Esophagus muscularis mucosa (tissue), 4 donors: ENCODE data around the gene IRF8. TPM values are rescaled to one million over a fixed set of nuclear protein-coding genes. Genes with fewer than 3 reads are reported as not detected.
A peak's percentile ranks its signal among the peaks of the same experiment; 100 is the strongest.

Source experiments
- DNase-seq: peaks from one replicate; pipeline ENCODE4 v3.0.0-alpha.2; 2017; ENCODE audit errors: extremely low spot score
- H3K27ac ChIP-seq, 4 donors: fragments of 200-600 bp; sonication (generic); replicated peaks in 1 of 4; 1 replicate in 3 of 4; 2 replicates in 1 of 4; pipeline ENCODE4 v1.5.1; 2016 to 2019; ENCODE audit warnings: mild to moderate bottlenecking in 1 of 4
- H3K27me3 ChIP-seq, 4 donors: fragments of 200-600 bp; sonication (generic); one replicate each; pipeline versions ENCODE4 v1.5.1 to v1.6.0; 2016 to 2019
- H3K36me3 ChIP-seq, 4 donors: fragments of 200-600 bp; sonication (generic); one replicate each; pipeline ENCODE4 v1.5.1; 2016 to 2019
- H3K4me1 ChIP-seq, 4 donors: fragments of 200-600 bp; sonication (generic); one replicate each; pipeline ENCODE4 v1.5.1; 2016 to 2019
- H3K4me3 ChIP-seq, 4 donors: fragments of 200-600 bp; sonication (generic); 1 replicate in 2 of 4; 2 replicates in 2 of 4; pipeline ENCODE4 v1.5.1; 2016 to 2019; ENCODE audit warnings: mild to moderate bottlenecking in 4 of 4, moderate library complexity in 1 of 4
- H3K9me3 ChIP-seq, 4 donors: fragments of 200-600 bp; sonication (generic); 1 replicate in 3 of 4; 2 replicates in 1 of 4; pipeline ENCODE4 v1.5.1; 2016 to 2019
- EP300 ChIP-seq: sonication (generic); formaldehyde crosslinking; IDR thresholded peaks from one replicate; pipeline ENCODE4 v1.6.1; 2017; ENCODE audit warnings: antibody characterized with exemption
- POLR2A ChIP-seq: fragments of 450-650 bp; IDR thresholded peaks from one replicate; pipeline ENCODE4 v1.6.1; 2017; ENCODE audit warnings: antibody characterized with exemption, moderate library complexity, mild to moderate bottlenecking, low read depth
- POLR2AphosphoS5 ChIP-seq, 2 donors: sonication (generic); formaldehyde crosslinking; IDR thresholded peaks; one replicate each; pipeline ENCODE4 v1.6.1; 2017; ENCODE audit warnings: antibody characterized with exemption in 2 of 2
- WGBS: methylation state at CpG from one replicate; pipeline ENCODE4 v1.1.5; 2018; 5-methylcytosine and 5-hydroxymethylcytosine counted together
- intact Hi-C: fragments of 100-400 bp; cut with DNase I; formaldehyde crosslinking; loops from one replicate; pipeline ENCODE4 v1.15.1; 2023
- total RNA-seq, 4 donors: library from RNA; depleted of rRNA; stranded (reverse); fragments of >200 nt; gene quantifications; one replicate each; pipeline versions ENCODE4 v1.1.0 to v1.2.1, GENCODE V29; 2016
- TF ChIP-seq, protein P1 (sequence below), 3 experiments: fragments of 200-600 bp in 2 of 3; fragments of 450-650 bp in 1 of 3; sonication (generic) in 2 of 3; IDR thresholded peaks; one replicate each; pipeline ENCODE4 v1.5.1; 2017 to 2019; ENCODE audit warnings: antibody characterized with exemption in 3 of 3, mild to moderate bottlenecking in 2 of 3, moderate library complexity in 1 of 3

Gene IRF8
- total RNA-seq, 4 donors from 2014 or later = 5.1 to 12.9 (median 10.4) TPM

DNA sequence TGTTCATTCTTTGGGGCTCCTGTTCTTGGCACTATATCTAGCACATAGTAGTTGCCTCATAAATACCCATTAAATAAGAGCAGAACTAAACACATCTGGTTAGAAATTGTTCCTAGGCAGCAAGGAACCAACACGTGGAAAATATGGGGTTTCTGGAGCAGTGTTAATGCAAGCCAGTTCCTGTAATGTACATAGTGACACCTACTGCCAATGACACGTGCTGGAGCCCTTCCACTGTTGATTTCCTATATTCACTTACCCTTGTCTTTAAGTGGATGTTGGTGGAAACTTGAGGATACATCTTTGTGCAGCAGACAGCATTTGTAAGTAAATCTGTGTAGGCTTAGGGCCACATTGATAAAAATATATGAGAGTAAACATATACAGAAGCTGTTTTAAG, 1.6 kb upstream of the IRF8 start:
- no peaks in the 10 kb centered on the region for H3K9me3 ChIP-seq
- DNase-seq = no peak
- H3K27me3 ChIP-seq = peaks cover 0 to 12% (median 0%) of the 10 kb centered on the region in 4 donors
- intact Hi-C loops = no loop called here
- peaks cover 11 to 25% (median 16%) of the 10 kb centered on the region in 4 donors for H3K4me1 ChIP-seq
- TF ChIP-seq, protein P1, sequence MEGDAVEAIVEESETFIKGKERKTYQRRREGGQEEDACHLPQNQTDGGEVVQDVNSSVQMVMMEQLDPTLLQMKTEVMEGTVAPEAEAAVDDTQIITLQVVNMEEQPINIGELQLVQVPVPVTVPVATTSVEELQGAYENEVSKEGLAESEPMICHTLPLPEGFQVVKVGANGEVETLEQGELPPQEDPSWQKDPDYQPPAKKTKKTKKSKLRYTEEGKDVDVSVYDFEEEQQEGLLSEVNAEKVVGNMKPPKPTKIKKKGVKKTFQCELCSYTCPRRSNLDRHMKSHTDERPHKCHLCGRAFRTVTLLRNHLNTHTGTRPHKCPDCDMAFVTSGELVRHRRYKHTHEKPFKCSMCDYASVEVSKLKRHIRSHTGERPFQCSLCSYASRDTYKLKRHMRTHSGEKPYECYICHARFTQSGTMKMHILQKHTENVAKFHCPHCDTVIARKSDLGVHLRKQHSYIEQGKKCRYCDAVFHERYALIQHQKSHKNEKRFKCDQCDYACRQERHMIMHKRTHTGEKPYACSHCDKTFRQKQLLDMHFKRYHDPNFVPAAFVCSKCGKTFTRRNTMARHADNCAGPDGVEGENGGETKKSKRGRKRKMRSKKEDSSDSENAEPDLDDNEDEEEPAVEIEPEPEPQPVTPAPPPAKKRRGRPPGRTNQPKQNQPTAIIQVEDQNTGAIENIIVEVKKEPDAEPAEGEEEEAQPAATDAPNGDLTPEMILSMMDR (IDR thresholded peaks at IDR 0.05) = no peak
- TF ChIP-seq POLR2A = no peak
- TF ChIP-seq EP300 = no peak
- TF ChIP-seq POLR2AphosphoS5 (IDR thresholded peaks at IDR 0.05) = no peak
- no peak overlapping the region for H3K27ac ChIP-seq
- no peak overlapping the region for H3K4me3 ChIP-seq
- no peaks in the 10 kb centered on the region for H3K36me3 ChIP-seq
- 48% methylated on average over 2 of the region's 2 CpGs for WGBS

DNA sequence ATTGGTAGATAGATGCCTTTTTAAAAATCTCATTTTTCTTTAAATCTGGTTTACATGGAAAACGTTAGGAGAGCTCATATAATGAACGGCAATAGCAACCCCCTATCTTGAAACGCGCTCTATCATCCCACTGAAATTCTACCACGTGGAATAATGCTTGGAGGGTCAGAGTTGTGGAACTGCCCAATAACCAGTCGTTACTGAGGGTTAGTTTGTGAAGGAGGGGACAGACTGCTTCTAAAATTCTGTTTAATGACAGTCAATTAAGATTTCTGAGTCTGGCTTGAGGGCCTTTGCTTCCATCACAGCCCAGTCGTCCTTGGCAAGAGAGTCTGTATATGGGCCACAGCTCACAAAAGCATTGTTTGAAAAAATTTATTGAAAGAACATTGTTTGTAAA, 482 bp downstream of the IRF8 start:
- H3K36me3 ChIP-seq = no peaks in the 10 kb centered on the region
- intact Hi-C loops = no loop called here
- H3K27ac ChIP-seq = peak overlapping the region; percentile 59 to 77 (median 68)
- H3K4me1 ChIP-seq = peaks cover 11 to 25% (median 16%) of the 10 kb centered on the region in 4 donors
- no peak for DNase-seq
- peak overlapping the region; percentile 61 to 85 (median 70) for H3K4me3 ChIP-seq
- H3K9me3 ChIP-seq = no peaks in the 10 kb centered on the region
- peaks cover 0 to 26% (median 0%) of the 10 kb centered on the region in 4 donors for H3K27me3 ChIP-seq
- TF ChIP-seq, protein P1 (IDR thresholded peaks at IDR 0.05) = no peak
- no peak for TF ChIP-seq POLR2AphosphoS5 (IDR thresholded peaks at IDR 0.05)
- no peak for TF ChIP-seq EP300
- no peak for TF ChIP-seq POLR2A
- WGBS = 42% methylated on average over 7 of the region's 7 CpGs

DNA sequence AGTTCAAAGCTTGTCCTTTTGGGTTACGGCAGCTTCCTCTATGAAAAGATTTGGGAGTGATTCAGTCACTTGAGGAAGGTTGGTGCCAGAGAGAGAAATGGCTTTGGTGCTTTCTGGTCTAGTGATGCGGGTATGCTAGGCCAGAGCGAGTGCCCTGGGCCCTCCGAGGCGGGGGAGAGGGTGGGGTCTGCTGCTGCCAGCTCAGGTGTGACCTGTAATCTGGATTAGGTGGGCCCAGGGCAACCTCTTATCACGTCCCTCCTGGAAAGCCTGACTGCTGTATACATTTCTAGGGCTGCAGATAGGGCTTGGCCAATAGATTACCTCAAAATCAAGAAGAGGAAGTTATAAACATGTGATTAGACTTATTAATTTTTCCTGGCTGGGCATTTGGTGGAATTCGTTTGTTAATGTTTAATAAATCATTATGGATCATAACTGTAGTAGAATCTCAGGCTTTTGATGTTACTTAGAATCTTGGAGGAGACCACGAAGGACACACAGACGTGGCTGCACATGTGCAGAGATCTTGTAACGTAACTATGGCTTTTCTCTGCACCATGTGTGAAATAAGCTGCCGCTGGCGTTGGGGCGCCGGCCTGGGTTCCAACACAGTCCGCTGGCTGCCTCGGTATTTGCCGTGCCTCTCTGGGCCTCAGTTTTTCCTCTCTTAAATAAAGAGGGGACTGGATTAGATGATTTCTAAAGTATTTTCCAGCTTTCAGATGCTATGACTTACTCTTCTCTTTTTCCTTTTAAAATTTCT, 1.2 kb downstream of the IRF8 start:
- peaks cover 0 to 26% (median 0%) of the 10 kb centered on the region in 4 donors for H3K27me3 ChIP-seq
- H3K9me3 ChIP-seq = no peaks in the 10 kb centered on the region
- H3K27ac ChIP-seq = no peak overlapping the region
- WGBS = 81% methylated on average over 17 of the region's 17 CpGs
- no peaks in the 10 kb centered on the region for H3K36me3 ChIP-seq
- TF ChIP-seq POLR2AphosphoS5 (IDR thresholded peaks at IDR 0.05) (no peak), POLR2A (no peak), EP300 (no peak)
- TF ChIP-seq, protein P1 (IDR thresholded peaks at IDR 0.05) = no peak
- H3K4me1 ChIP-seq = peaks cover 11 to 25% (median 16%) of the 10 kb centered on the region in 4 donors
- intact Hi-C loops = no loop called here
- no peak for DNase-seq
- H3K4me3 ChIP-seq = peak overlapping the region; percentile 18 to 85 (median 70)

DNA sequence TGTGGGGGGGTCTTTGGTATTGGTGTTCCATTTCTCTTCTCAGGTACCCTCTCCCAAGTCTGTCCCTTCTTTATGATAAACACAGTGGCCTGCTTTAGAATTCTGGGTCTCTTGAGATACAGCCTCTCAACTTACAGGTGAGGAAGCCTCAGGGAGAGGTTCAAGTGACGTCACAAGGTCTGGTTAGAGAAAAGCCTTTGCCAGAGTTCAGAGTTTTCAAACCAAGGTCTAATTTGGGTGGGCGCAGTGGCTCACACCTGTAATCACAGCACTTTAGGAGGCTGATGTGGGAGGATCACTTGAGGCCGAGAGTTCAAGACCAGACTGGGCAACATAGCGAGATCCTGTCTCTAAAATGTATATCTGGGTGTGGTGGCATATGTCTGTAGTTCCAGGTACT, 2.1 kb downstream of the IRF8 start:
- WGBS = 87% methylated on average over 4 of the region's 4 CpGs
- no peak for DNase-seq
- no peaks in the 10 kb centered on the region for H3K36me3 ChIP-seq
- TF ChIP-seq POLR2AphosphoS5 (IDR thresholded peaks at IDR 0.05) (no peak), EP300 (no peak), POLR2A (no peak)
- TF ChIP-seq, protein P1 (IDR thresholded peaks at IDR 0.05) = no peak
- peaks cover 11 to 25% (median 16%) of the 10 kb centered on the region in 4 donors for H3K4me1 ChIP-seq
- intact Hi-C loops = no loop called here
- H3K9me3 ChIP-seq = no peaks in the 10 kb centered on the region
- H3K27ac ChIP-seq = no peak overlapping the region
- H3K4me3 ChIP-seq = no peak overlapping the region
- H3K27me3 ChIP-seq = peaks cover 0 to 26% (median 0%) of the 10 kb centered on the region in 4 donors
